A549 (cell line): ENCODE measurements around the gene SUPT5H. TPM values are rescaled to one million over a fixed set of nuclear protein-coding genes. Genes with fewer than 3 reads are reported as not detected.

Source experiments
- ATAC-seq, 2 experiments: fragments of 200-7000 bp in 1 of 2; fragments of >200 bp in 1 of 2; cut with Nextera tagmentation in 1 of 2; cut with Tn5 transposase in 1 of 2; 3 replicates each; pipeline versions ENCODE4 v1.8.0 to v1.9.1; 2018 to 2020; ENCODE audit warnings: mild to moderate bottlenecking in 1 of 2, moderate library complexity in 1 of 2
- CTCF ChIA-PET: fragments of 300-600 bp; sonication (Branson Sonifier 250); formaldehyde crosslinking; extraction: SDS; loops from one replicate; lab custom pipeline; 2021; ENCODE audit warnings: antibody characterized with exemption, inconsistent platforms; lab: Yijun Ruan, JAX
- POLR2A ChIA-PET: fragments of 350-600 bp; formaldehyde crosslinking; extraction: SDS; loops from one replicate; lab custom pipeline; 2021; ENCODE audit warnings: antibody characterized with exemption, inconsistent platforms; lab: Yijun Ruan, JAX
- DNase-seq, 2 experiments: peaks; one replicate each; pipeline versions ENCODE4 v3.0.0 to v3.0.0-alpha.2; 2011 to 2016; ENCODE audit warnings: low read depth in 1 of 2, low spot score in 1 of 2
- FAIRE-seq: peaks from 2 replicates; lab custom pipeline; 2011; peaks lifted over from hg19 to GRCh38; lab: Jason Lieb, UNC
- H3K27ac ChIP-seq, 2 experiments: fragments of >200 bp; sonication (Bioruptor Twin); formaldehyde crosslinking; 3 replicates each; pipeline ENCODE4 v1.5.1; 2016 to 2017
- H3K4me1 ChIP-seq: fragments of >200 bp; sonication (Bioruptor Twin); formaldehyde crosslinking; 3 replicates; pipeline ENCODE4 v1.6.1; 2016
- H3K4me2 ChIP-seq: fragments of >200 bp; sonication (Bioruptor Twin); formaldehyde crosslinking; 3 replicates; pipeline ENCODE4 v1.6.1; 2016
- H3K4me3 ChIP-seq: fragments of >200 bp; sonication (Bioruptor Twin); formaldehyde crosslinking; 3 replicates; pipeline ENCODE4 v1.5.1; 2016
- H3K9me3 ChIP-seq: fragments of >200 bp; sonication (Bioruptor Twin); formaldehyde crosslinking; 3 replicates; pipeline ENCODE4 v1.6.1; 2016
- BCL3 ChIP-seq: fragments of >200 bp; sonication (Bioruptor Twin); formaldehyde crosslinking; IDR thresholded peaks from 3 replicates; pipeline ENCODE4 v1.6.1; 2016
- BHLHE40 ChIP-seq: IDR thresholded peaks from 2 replicates; pipeline ENCODE4 v1.6.1; 2012; ENCODE audit warnings: low read depth, low read length, inconsistent platforms
- CEBPB ChIP-seq, 2 experiments: fragments of >200 bp in 1 of 2; sonication (Bioruptor Twin) in 1 of 2; formaldehyde crosslinking in 1 of 2; IDR thresholded peaks; 2 replicates each; pipeline ENCODE4 v1.6.1; 2012 to 2016
- CHD2 ChIP-seq: fragments of 150-350 bp; IDR thresholded peaks from 2 replicates; pipeline ENCODE4 v1.6.1; 2014; ENCODE audit warnings: low read length; ENCODE audit not compliant: partially characterized antibody
- E2F6 ChIP-seq: IDR thresholded peaks from 2 replicates; pipeline ENCODE4 v1.6.1; 2012; ENCODE audit warnings: low read depth, borderline replicate concordance
- EHF ChIP-seq: fragments of 250-450 bp; sonication (Bioruptor Pico); IDR thresholded peaks from 2 replicates; pipeline ENCODE4 v1.5.0; 2020; ENCODE audit warnings: mild to moderate bottlenecking
- EHMT2 ChIP-seq: fragments of 200-600 bp; sonication (generic); IDR thresholded peaks from 2 replicates; pipeline ENCODE4 v1.6.1; 2016; ENCODE audit warnings: antibody characterized with exemption, low read depth, mild to moderate bottlenecking, moderate library complexity
- FOSL2 ChIP-seq, 2 experiments: fragments of 450-650 bp in 1 of 2; fragments of >200 bp in 1 of 2; sonication (Bioruptor Twin) in 1 of 2; formaldehyde crosslinking; IDR thresholded peaks; 2 replicates each; pipeline versions ENCODE4 v1.5.0 to v1.6.1; 2016 to 2020; ENCODE audit warnings: mild to moderate bottlenecking in 1 of 2, moderate library complexity in 1 of 2
- GATA3 ChIP-seq: IDR thresholded peaks from 2 replicates; pipeline ENCODE4 v1.6.1; 2012; ENCODE audit warnings: borderline replicate concordance
- HMGXB4 ChIP-seq: fragments of 250-450 bp; sonication (Bioruptor Pico); IDR thresholded peaks from 2 replicates; pipeline ENCODE4 v1.5.0; 2021; ENCODE audit warnings: mild to moderate bottlenecking, moderate library complexity, borderline replicate concordance
- HOXA7 ChIP-seq: fragments of 250-450 bp; sonication (Bioruptor Pico); IDR thresholded peaks from 2 replicates; pipeline ENCODE4 v1.5.0; 2020; ENCODE audit warnings: mild to moderate bottlenecking, moderate library complexity
- HOXB5 ChIP-seq: fragments of 250-450 bp; sonication (Bioruptor Pico); IDR thresholded peaks from 2 replicates; pipeline ENCODE4 v1.5.0; 2020; ENCODE audit warnings: mild to moderate bottlenecking, moderate library complexity
- JUN ChIP-seq, 2 experiments: fragments of >200 bp; sonication (Bioruptor Twin); formaldehyde crosslinking; IDR thresholded peaks; 2 replicates in 1 of 2; 3 replicates in 1 of 2; pipeline ENCODE4 v1.6.1; 2016 to 2017
- MAFK ChIP-seq: fragments of 450-650 bp; IDR thresholded peaks from 2 replicates; pipeline ENCODE4 v1.6.1; 2014; ENCODE audit not compliant: partially characterized antibody
- MYC ChIP-seq: IDR thresholded peaks from 2 replicates; pipeline ENCODE4 v1.6.1; 2012; ENCODE audit warnings: mild to moderate bottlenecking, inconsistent platforms, low read length, improper control_type of control experiment, borderline replicate concordance
- NFE2L2 ChIP-seq: fragments of 150-350 bp; conservative IDR thresholded peaks from 2 replicates; pipeline ENCODE4 v1.6.1; 2014; ENCODE audit warnings: low read length
- NPAS2 ChIP-seq: fragments of 250-450 bp; sonication (Bioruptor Pico); IDR thresholded peaks from 2 replicates; pipeline ENCODE4 v1.8.0; 2022; ENCODE audit warnings: mild to moderate bottlenecking, moderate library complexity, borderline replicate concordance
- PBX3 ChIP-seq: IDR thresholded peaks from 2 replicates; pipeline ENCODE4 v1.6.1; 2012
- PHF8 ChIP-seq: fragments of 200-600 bp; sonication (generic); IDR thresholded peaks from 2 replicates; pipeline ENCODE4 v1.6.1; 2016; ENCODE audit warnings: low read depth, mild to moderate bottlenecking, antibody characterized with exemption, moderate library complexity, borderline replicate concordance
- POLR2A ChIP-seq: IDR thresholded peaks from 2 replicates; pipeline ENCODE4 v1.6.1; 2012; ENCODE audit warnings: mild to moderate bottlenecking, low read length
- RFX5 ChIP-seq: fragments of 450-650 bp; IDR thresholded peaks from 2 replicates; pipeline ENCODE4 v1.7.1; 2014; ENCODE audit warnings: antibody characterized with exemption, mild to moderate bottlenecking, moderate library complexity
- RNF2 ChIP-seq: fragments of 200-600 bp; sonication (generic); IDR thresholded peaks from 2 replicates; pipeline ENCODE4 v1.6.1; 2016; ENCODE audit warnings: low read depth, mild to moderate bottlenecking, antibody characterized with exemption, moderate library complexity, borderline replicate concordance
- TFCP2L1 ChIP-seq: fragments of 250-450 bp; sonication (Bioruptor Pico); IDR thresholded peaks from 2 replicates; pipeline ENCODE4 v1.5.0; 2021; ENCODE audit warnings: mild to moderate bottlenecking
- TP53 ChIP-seq: fragments of 250-450 bp; sonication (Bioruptor Pico); IDR thresholded peaks from 2 replicates; pipeline ENCODE4 v1.5.0; 2021; ENCODE audit warnings: mild to moderate bottlenecking, moderate library complexity
- WGBS: methylation state at CpG from one replicate; pipeline ENCODE4 v1.1.6; 2017; ENCODE audit errors: missing lambda C conversion rate; 5-methylcytosine and 5-hydroxymethylcytosine counted together
- polyA minus RNA-seq: library from RNA; depleted of rRNA, polyadenylated mRNA; stranded (reverse); fragments of >200 nt; gene quantifications from 2 replicates; pipeline ENCODE4 v1.2.3, GENCODE V29; 2011; rRNA and poly(A)+ RNA removed
- polyA plus RNA-seq, 4 experiments: library from polyadenylated mRNA; depleted of rRNA in 3 of 4; stranded (reverse); fragments of >200 nt; fragmentation: RNase III in 1 of 4; extraction: RNeasy Plus Mini Kit Qiagen cat#74134 plus additional on column Dnase treatment in 1 of 4; gene quantifications; 2 replicates in 3 of 4; 3 replicates in 1 of 4; pipeline ENCODE4 v1.2.3, GENCODE V29; 2011 to 2017
- TF ChIP-seq, protein P1 (sequence below): fragments of 250-450 bp; sonication (Bioruptor Pico); IDR thresholded peaks from 2 replicates; pipeline ENCODE4 v1.5.0; 2020; ENCODE audit warnings: low read depth, mild to moderate bottlenecking, moderate library complexity
- TF ChIP-seq, protein P2 (sequence below): fragments of 200-600 bp; sonication (generic); IDR thresholded peaks from 2 replicates; pipeline ENCODE4 v1.6.1; 2016; ENCODE audit warnings: antibody characterized with exemption, mild to moderate bottlenecking, moderate library complexity
- TF ChIP-seq, protein P3 (sequence below): IDR thresholded peaks from 2 replicates; pipeline ENCODE4 v1.6.1; 2012

Gene SUPT5H
- 133 and 186 TPM in 2 replicates for polyA plus RNA-seq (2011; rRNA removed)
- polyA plus RNA-seq (2012; cell fraction: cytosol; rRNA removed): 147 and 165 TPM in 2 replicates
- polyA plus RNA-seq (2012; cell fraction: nucleus; rRNA removed): 393 and 418 TPM in 2 replicates
- 200 to 223 TPM (median 222 TPM) in 3 replicates for polyA plus RNA-seq (2017; fragmentation: RNase III; extraction: RNeasy Plus Mini Kit Qiagen cat#74134 plus additional on column Dnase treatment)
- 133 and 149 TPM in 2 replicates for polyA minus RNA-seq

- WGBS: 2% methylated on average over 68 of the region's 68 CpGs
- POLR2A ChIA-PET: interaction anchor here (0.6 to 2.9 kb wide), 26 partner anchors 8 to 389 kb away, joined by 3 to 124 read pairs (median 5); partner anchors contain the start of genes DYRK1B, EID2, EID2B and MED29
- peak; percentile 86 to 99; a peak in 4 of 5 replicates for TF ChIP-seq JUN (IDR thresholded peaks at IDR 0.05)
- no peak; a peak in 1 of 4 replicates for TF ChIP-seq CEBPB (IDR thresholded peaks at IDR 0.05)
- 0 out of 2 replicates have a peak, but pooled peaks have one; percentile 47 for TF ChIP-seq HMGXB4 (CRISPR knock-in tag)
- peak; percentile 70 for TF ChIP-seq MAFK
- TF ChIP-seq GATA3: peak; percentile 94
- no peak for TF ChIP-seq FOSL2 (IDR thresholded peaks at IDR 0.05)
- 0 out of 2 replicates have a peak, but pooled peaks have one; percentile 17 for TF ChIP-seq FOSL2 (CRISPR knock-in tag; IDR thresholded peaks at IDR 0.05)
- TF ChIP-seq, protein P1, sequence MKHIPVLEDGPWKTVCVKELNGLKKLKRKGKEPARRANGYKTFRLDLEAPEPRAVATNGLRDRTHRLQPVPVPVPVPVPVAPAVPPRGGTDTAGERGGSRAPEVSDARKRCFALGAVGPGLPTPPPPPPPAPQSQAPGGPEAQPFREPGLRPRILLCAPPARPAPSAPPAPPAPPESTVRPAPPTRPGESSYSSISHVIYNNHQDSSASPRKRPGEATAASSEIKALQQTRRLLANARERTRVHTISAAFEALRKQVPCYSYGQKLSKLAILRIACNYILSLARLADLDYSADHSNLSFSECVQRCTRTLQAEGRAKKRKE (CRISPR knock-in tag): peak; percentile 64; the same call in 1 of the 2 replicates
- TF ChIP-seq BHLHE40: peak; percentile 64
- peak; percentile 81 for TF ChIP-seq PBX3
- TF ChIP-seq NPAS2 (CRISPR knock-in tag): no peak
- TF ChIP-seq RNF2: no peak
- TF ChIP-seq, protein P2, sequence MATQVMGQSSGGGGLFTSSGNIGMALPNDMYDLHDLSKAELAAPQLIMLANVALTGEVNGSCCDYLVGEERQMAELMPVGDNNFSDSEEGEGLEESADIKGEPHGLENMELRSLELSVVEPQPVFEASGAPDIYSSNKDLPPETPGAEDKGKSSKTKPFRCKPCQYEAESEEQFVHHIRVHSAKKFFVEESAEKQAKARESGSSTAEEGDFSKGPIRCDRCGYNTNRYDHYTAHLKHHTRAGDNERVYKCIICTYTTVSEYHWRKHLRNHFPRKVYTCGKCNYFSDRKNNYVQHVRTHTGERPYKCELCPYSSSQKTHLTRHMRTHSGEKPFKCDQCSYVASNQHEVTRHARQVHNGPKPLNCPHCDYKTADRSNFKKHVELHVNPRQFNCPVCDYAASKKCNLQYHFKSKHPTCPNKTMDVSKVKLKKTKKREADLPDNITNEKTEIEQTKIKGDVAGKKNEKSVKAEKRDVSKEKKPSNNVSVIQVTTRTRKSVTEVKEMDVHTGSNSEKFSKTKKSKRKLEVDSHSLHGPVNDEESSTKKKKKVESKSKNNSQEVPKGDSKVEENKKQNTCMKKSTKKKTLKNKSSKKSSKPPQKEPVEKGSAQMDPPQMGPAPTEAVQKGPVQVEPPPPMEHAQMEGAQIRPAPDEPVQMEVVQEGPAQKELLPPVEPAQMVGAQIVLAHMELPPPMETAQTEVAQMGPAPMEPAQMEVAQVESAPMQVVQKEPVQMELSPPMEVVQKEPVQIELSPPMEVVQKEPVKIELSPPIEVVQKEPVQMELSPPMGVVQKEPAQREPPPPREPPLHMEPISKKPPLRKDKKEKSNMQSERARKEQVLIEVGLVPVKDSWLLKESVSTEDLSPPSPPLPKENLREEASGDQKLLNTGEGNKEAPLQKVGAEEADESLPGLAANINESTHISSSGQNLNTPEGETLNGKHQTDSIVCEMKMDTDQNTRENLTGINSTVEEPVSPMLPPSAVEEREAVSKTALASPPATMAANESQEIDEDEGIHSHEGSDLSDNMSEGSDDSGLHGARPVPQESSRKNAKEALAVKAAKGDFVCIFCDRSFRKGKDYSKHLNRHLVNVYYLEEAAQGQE: peak; percentile 99
- TF ChIP-seq CHD2: peak; percentile 99
- TF ChIP-seq E2F6: peak; percentile 94
- TF ChIP-seq BCL3: peak; percentile 96; the same call in 2 of the 3 replicates
- peak; percentile 85 for TF ChIP-seq TFCP2L1
- 0 out of 2 replicates have a peak, but pooled peaks have one; percentile 44 for TF ChIP-seq HOXA7 (CRISPR knock-in tag)
- peak; percentile 85 for TF ChIP-seq PHF8
- TF ChIP-seq, protein P3, sequence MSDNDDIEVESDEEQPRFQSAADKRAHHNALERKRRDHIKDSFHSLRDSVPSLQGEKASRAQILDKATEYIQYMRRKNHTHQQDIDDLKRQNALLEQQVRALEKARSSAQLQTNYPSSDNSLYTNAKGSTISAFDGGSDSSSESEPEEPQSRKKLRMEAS: peak; percentile 100
- peak; percentile 94 for TF ChIP-seq POLR2A
- TF ChIP-seq EHMT2: no peak
- peak; percentile 82 for TF ChIP-seq TP53 (CRISPR knock-in tag)
- TF ChIP-seq RFX5: no peak
- 0 out of 2 replicates have a peak, but pooled peaks have one; percentile 30 for TF ChIP-seq NFE2L2
- 0 out of 2 replicates have a peak, but pooled peaks have one; percentile 76 for TF ChIP-seq EHF (CRISPR knock-in tag)
- peak; percentile 71 for TF ChIP-seq HOXB5 (CRISPR knock-in tag)
- peak; percentile 56; the same call in 1 of the 2 replicates for TF ChIP-seq MYC
Observed at GRCh38 chr19:39445196-39446111, at the start of gene SUPT5H. SUPT5H (plus strand) TSS chr19:39445582; CDS start chr19:39445891, 309 bp downstream.

More at GRCh38 chr19:39445196-39446111, at the start of gene SUPT5H:
- Histone ChIP-seq H3K4me2 (peak within 1 kb of the TSS; percentile 77), H3K4me3 (peak within 1 kb of the TSS; percentile 80), H3K9me3 (no peaks in the 10 kb centered on the region), H3K4me1 (peaks cover 28% of the 10 kb centered on the region), H3K27ac (peak within 1 kb of the TSS; percentile 86 to 90)
- ATAC-seq: peak; percentile 94 to 97
- CTCF ChIA-PET: interaction anchor here (0.6 to 14.2 kb wide), 14 partner anchors 10 to 226 kb away, joined by 3 to 279 read pairs (median 4); partner anchors contain the start of genes EID2, EID2B and RPS16
- peak; percentile 100 for DNase-seq
- FAIRE-seq: peak; percentile 98
